Panc1 (cell line): ENCODE measurements around the gene OPN1SW. TPM values are rescaled to one million over a fixed set of nuclear protein-coding genes. Genes with fewer than 3 reads are reported as not detected.
A peak's percentile ranks its signal among the peaks of the same experiment; 100 is the strongest.

ENCODE experiments used
- ATAC-seq: fragments of 200-7000 bp; cut with Tn5 transposase; 2 replicates; pipeline ENCODE4 v1.9.1; 2020; ENCODE audit warnings: mild to moderate bottlenecking, moderate library complexity
- Bru-seq: library from RNA; stranded (reverse); fragments of 400-500 nt; gene quantifications from one replicate; lab custom pipeline; 2021; lab: Mats Ljungman, UMichigan
- BruChase-seq, 2 experiments: library from RNA; stranded (reverse); fragments of 400-500 nt; gene quantifications; one replicate each; lab custom pipeline; 2021; lab: Mats Ljungman, UMichigan
- BruUV-seq: library from RNA; stranded (reverse); fragments of 400-500 nt; replicated peaks from 2 replicates; lab custom pipeline; 2021; lab: Mats Ljungman, UMichigan
- CTCF ChIA-PET: fragments of 300-600 bp; sonication (Branson Sonifier 250); formaldehyde crosslinking; loops from one replicate; lab custom pipeline; 2022; ENCODE audit warnings: antibody characterized with exemption; lab: Charles Lee
- POLR2A ChIA-PET: fragments of 300-600 bp; sonication (Branson Sonifier 250); formaldehyde crosslinking; loops from one replicate; lab custom pipeline; 2022; ENCODE audit warnings: antibody characterized with exemption; lab: Charles Lee
- DNase-seq: peaks from one replicate; pipeline ENCODE4 v3.0.0-alpha.2; 2010; ENCODE audit warnings: low read depth, low spot score
- H3K27ac ChIP-seq: 2 replicates; pipeline ENCODE4 v1.5.1; 2011; ENCODE audit warnings: mild to moderate bottlenecking, low read length, inconsistent platforms
- H3K27me3 ChIP-seq: fragments of 200-500 bp; sonication (Bioruptor generic); 2 replicates; pipeline ENCODE4 v1.6.0; 2014; ENCODE audit warnings: low read length, inconsistent platforms; ENCODE audit not compliant: control insufficient read depth, insufficient read depth
- H3K36me3 ChIP-seq: fragments of 200-500 bp; sonication (Bioruptor generic); 2 replicates; pipeline ENCODE4 v1.5.1; 2014; ENCODE audit warnings: inconsistent platforms, mild to moderate bottlenecking, low read length, moderate library complexity; ENCODE audit not compliant: control insufficient read depth, insufficient read depth
- H3K4me1 ChIP-seq: 2 replicates; pipeline ENCODE4 v1.5.1; 2011; ENCODE audit warnings: inconsistent platforms, mild to moderate bottlenecking, low read length, moderate library complexity; ENCODE audit not compliant: control insufficient read depth, insufficient read depth
- H3K4me3 ChIP-seq, 2 experiments: 2 replicates each; pipeline ENCODE4 v1.5.1; 2011 to 2012; ENCODE audit warnings: low read depth in 2 of 2, low read length in 2 of 2, mild to moderate bottlenecking in 2 of 2, inconsistent platforms in 1 of 2, moderate library complexity in 1 of 2
- H3K9me3 ChIP-seq: fragments of 200-500 bp; sonication (Bioruptor generic); 2 replicates; pipeline ENCODE4 v1.5.1; 2014; ENCODE audit warnings: low read depth, mild to moderate bottlenecking, inconsistent platforms, low read length, moderate library complexity; ENCODE audit not compliant: control insufficient read depth, insufficient read depth
- POLR2AphosphoS5 ChIP-seq: IDR thresholded peaks from 2 replicates; pipeline ENCODE4 v1.6.1; 2012; ENCODE audit warnings: mild to moderate bottlenecking, low read depth, low read length, moderate library complexity
- SIN3A ChIP-seq: IDR thresholded peaks from 2 replicates; pipeline ENCODE4 v1.6.1; 2012; ENCODE audit warnings: low read depth, mild to moderate bottlenecking, low read length, moderate library complexity, borderline replicate concordance; ENCODE audit not compliant: insufficient read depth
- TCF7L2 ChIP-seq: IDR thresholded peaks from 2 replicates; pipeline ENCODE4 v1.6.1; 2011; ENCODE audit warnings: mild to moderate bottlenecking, low read depth, low read length, inconsistent platforms
- in situ Hi-C: cut with HindIII; loops from 2 replicates; pipeline ENCODE4 v1.10.0; 2016; ENCODE audit warnings: low sequenced_read_pairs, low pct_unique_long_range_greater_than_20kb
- intact Hi-C: fragments of 100-400 bp; cut with micrococcal nuclease; formaldehyde crosslinking; loops from one replicate; pipeline ENCODE4 v1.10.0; 2022; ENCODE audit not compliant: unreplicated experiment
- long read RNA-seq: library from polyadenylated mRNA; unstranded; transcript quantifications from one replicate; pipeline ENCODE4 v2.0.0, GENCODE V29; 2021; ENCODE audit not compliant: unreplicated experiment
- polyA plus RNA-seq: library from polyadenylated mRNA; unstranded; fragments of >200 nt; gene quantifications from one replicate; pipeline ENCODE4 v1.2.1, GENCODE V29; 2012; ENCODE audit warnings: missing spikeins; ENCODE audit not compliant: insufficient read length
- total RNA-seq: library from RNA; stranded (reverse); gene quantifications from one replicate; pipeline ENCODE4 v1.2.1, GENCODE V29; 2021; ENCODE audit not compliant: unreplicated experiment
- TF ChIP-seq, protein P1 (sequence below), 2 experiments: IDR thresholded peaks; 2 replicates each; pipeline ENCODE4 v1.6.1; 2011 to 2012; ENCODE audit warnings: low read depth in 2 of 2, control low read depth in 1 of 2, low read length in 1 of 2, mild to moderate bottlenecking in 1 of 2, moderate library complexity in 1 of 2; ENCODE audit not compliant: insufficient read depth in 1 of 2
- TF ChIP-seq, protein P2 (sequence below): fragments of 450-650 bp; IDR thresholded peaks from 2 replicates; pipeline ENCODE4 v1.5.1; 2017; ENCODE audit warnings: mild to moderate bottlenecking

OPN1SW gene
- total RNA-seq (not detected), Bru-seq, nascent RNA (not detected), BruChase-seq, experiment 1, labeled RNA remaining after a 2-hour chase (not detected), BruChase-seq, experiment 2, labeled RNA remaining after a 6-hour chase (not detected)
- 0.87 TPM for polyA plus RNA-seq
- long read RNA-seq, partial matches to known transcripts = 0 of 4 reads
- long read RNA-seq, other reads (novel, unspliced or antisense) = 4 of 4 reads

GRCh38 chr7:128775744-128776474 lies at the start of gene OPN1SW:
TSS of gene OPN1SW (minus strand) at chr7:128775794. CDS start at chr7:128775781, 13 bp downstream.
- Histone ChIP-seq H3K4me3 (no peak within 1 kb of the TSS), H3K36me3 (peaks cover 10% of the 10 kb centered on the region; the same call in 1 of the 2 replicates), H3K9me3 (peaks cover 8% of the 10 kb centered on the region; the same call in 1 of the 2 replicates), H3K27ac (no peak within 1 kb of the TSS), H3K27me3 (no peaks in the 10 kb centered on the region), H3K4me1 (no peaks in the 10 kb centered on the region)
- in situ Hi-C loops = no loop called here
- BruUV-seq = no TSS peak
- DNase-seq (no peak), ATAC-seq (peak; percentile 44; the same call in 1 of the 2 replicates)
- intact Hi-C loops = no loop called here
- ChIA-PET POLR2A (no interaction called here), CTCF (no interaction called here)
- TF ChIP-seq, protein P1, sequence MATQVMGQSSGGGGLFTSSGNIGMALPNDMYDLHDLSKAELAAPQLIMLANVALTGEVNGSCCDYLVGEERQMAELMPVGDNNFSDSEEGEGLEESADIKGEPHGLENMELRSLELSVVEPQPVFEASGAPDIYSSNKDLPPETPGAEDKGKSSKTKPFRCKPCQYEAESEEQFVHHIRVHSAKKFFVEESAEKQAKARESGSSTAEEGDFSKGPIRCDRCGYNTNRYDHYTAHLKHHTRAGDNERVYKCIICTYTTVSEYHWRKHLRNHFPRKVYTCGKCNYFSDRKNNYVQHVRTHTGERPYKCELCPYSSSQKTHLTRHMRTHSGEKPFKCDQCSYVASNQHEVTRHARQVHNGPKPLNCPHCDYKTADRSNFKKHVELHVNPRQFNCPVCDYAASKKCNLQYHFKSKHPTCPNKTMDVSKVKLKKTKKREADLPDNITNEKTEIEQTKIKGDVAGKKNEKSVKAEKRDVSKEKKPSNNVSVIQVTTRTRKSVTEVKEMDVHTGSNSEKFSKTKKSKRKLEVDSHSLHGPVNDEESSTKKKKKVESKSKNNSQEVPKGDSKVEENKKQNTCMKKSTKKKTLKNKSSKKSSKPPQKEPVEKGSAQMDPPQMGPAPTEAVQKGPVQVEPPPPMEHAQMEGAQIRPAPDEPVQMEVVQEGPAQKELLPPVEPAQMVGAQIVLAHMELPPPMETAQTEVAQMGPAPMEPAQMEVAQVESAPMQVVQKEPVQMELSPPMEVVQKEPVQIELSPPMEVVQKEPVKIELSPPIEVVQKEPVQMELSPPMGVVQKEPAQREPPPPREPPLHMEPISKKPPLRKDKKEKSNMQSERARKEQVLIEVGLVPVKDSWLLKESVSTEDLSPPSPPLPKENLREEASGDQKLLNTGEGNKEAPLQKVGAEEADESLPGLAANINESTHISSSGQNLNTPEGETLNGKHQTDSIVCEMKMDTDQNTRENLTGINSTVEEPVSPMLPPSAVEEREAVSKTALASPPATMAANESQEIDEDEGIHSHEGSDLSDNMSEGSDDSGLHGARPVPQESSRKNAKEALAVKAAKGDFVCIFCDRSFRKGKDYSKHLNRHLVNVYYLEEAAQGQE (IDR thresholded peaks at IDR 0.05; ENCODE audit: insufficient read depth in 1 of 2, low read depth in 2 of 2, low read length in 1 of 2) = no peak
- TF ChIP-seq, protein P2, sequence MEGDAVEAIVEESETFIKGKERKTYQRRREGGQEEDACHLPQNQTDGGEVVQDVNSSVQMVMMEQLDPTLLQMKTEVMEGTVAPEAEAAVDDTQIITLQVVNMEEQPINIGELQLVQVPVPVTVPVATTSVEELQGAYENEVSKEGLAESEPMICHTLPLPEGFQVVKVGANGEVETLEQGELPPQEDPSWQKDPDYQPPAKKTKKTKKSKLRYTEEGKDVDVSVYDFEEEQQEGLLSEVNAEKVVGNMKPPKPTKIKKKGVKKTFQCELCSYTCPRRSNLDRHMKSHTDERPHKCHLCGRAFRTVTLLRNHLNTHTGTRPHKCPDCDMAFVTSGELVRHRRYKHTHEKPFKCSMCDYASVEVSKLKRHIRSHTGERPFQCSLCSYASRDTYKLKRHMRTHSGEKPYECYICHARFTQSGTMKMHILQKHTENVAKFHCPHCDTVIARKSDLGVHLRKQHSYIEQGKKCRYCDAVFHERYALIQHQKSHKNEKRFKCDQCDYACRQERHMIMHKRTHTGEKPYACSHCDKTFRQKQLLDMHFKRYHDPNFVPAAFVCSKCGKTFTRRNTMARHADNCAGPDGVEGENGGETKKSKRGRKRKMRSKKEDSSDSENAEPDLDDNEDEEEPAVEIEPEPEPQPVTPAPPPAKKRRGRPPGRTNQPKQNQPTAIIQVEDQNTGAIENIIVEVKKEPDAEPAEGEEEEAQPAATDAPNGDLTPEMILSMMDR = no peak
- no peak for TF ChIP-seq TCF7L2
- TF ChIP-seq SIN3A = no peak
- no peak for TF ChIP-seq POLR2AphosphoS5

DNA sequence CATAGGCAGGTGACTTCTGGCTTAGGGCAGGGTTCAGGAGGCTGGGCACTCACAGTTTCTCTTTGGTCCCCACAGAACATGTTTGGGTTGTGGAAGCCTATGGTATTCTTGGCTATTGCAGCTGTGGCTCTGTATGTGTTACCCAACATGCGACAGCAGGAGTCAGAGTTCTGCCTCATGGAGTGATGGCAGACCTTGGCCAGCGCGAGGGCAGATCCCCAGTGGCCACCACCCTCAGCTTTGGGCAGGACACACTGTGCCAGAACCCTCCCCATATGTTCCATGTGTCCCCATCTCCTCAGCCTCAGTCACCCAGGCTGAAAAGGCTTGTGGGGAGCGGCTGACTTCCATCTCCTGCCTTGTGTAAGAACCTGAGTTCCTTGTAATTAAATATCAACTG lies 46.1 kb upstream of the OPN1SW start:
- intact Hi-C loops (no loop called here), in situ Hi-C loops (no loop called here)
- TF ChIP-seq TCF7L2 (no peak), POLR2AphosphoS5 (no peak), SIN3A (no peak)
- TF ChIP-seq, protein P2 = no peak
- TF ChIP-seq, protein P1 (IDR thresholded peaks at IDR 0.05; ENCODE audit: insufficient read depth in 1 of 2, low read depth in 2 of 2, low read length in 1 of 2) = no peak
- H3K36me3 ChIP-seq = no peaks in the 10 kb centered on the region
- no peaks in the 10 kb centered on the region for H3K9me3 ChIP-seq
- no peak overlapping the region for H3K4me3 ChIP-seq
- CTCF ChIA-PET = no interaction called here
- POLR2A ChIA-PET = no interaction called here
- ATAC-seq = no peak
- no peak overlapping the region for H3K27ac ChIP-seq
- H3K27me3 ChIP-seq = peaks cover 20% of the 10 kb centered on the region
- H3K4me1 ChIP-seq = no peaks in the 10 kb centered on the region
- DNase-seq = no peak
- no TSS peak for BruUV-seq
